IPS-20b (cell line): ENCODE measurements around the gene TMEM30A.

ENCODE experiments used
- H3K27ac ChIP-seq: one replicate; pipeline ENCODE4 v1.5.1; 2013; ENCODE audit warnings: low read length
- H3K27me3 ChIP-seq: 2 replicates; pipeline ENCODE4 v1.6.1; 2013; ENCODE audit warnings: mild to moderate bottlenecking, low read length, inconsistent platforms; ENCODE audit not compliant: insufficient read depth
- H3K36me3 ChIP-seq: 2 replicates; pipeline ENCODE4 v1.6.1; 2013; ENCODE audit warnings: low read depth, mild to moderate bottlenecking, inconsistent platforms, low read length, moderate library complexity; ENCODE audit not compliant: insufficient read depth
- H3K4me1 ChIP-seq: 2 replicates; pipeline ENCODE4 v1.6.1; 2013; ENCODE audit warnings: mild to moderate bottlenecking, control low read depth, inconsistent platforms, low read length, moderate library complexity; ENCODE audit not compliant: insufficient read depth
- H3K4me3 ChIP-seq: 2 replicates; pipeline ENCODE4 v1.5.1; 2013; ENCODE audit warnings: mild to moderate bottlenecking, low read length, inconsistent platforms
- H3K9ac ChIP-seq: 2 replicates; pipeline ENCODE4 v1.6.1; 2013; ENCODE audit warnings: low read depth, mild to moderate bottlenecking, inconsistent platforms, low read length, moderate library complexity
- H3K9me3 ChIP-seq: 2 replicates; pipeline ENCODE4 v1.6.1; 2013; ENCODE audit warnings: mild to moderate bottlenecking, low read depth, low read length, inconsistent platforms; ENCODE audit not compliant: insufficient read depth

TMEM30A gene

DNA sequence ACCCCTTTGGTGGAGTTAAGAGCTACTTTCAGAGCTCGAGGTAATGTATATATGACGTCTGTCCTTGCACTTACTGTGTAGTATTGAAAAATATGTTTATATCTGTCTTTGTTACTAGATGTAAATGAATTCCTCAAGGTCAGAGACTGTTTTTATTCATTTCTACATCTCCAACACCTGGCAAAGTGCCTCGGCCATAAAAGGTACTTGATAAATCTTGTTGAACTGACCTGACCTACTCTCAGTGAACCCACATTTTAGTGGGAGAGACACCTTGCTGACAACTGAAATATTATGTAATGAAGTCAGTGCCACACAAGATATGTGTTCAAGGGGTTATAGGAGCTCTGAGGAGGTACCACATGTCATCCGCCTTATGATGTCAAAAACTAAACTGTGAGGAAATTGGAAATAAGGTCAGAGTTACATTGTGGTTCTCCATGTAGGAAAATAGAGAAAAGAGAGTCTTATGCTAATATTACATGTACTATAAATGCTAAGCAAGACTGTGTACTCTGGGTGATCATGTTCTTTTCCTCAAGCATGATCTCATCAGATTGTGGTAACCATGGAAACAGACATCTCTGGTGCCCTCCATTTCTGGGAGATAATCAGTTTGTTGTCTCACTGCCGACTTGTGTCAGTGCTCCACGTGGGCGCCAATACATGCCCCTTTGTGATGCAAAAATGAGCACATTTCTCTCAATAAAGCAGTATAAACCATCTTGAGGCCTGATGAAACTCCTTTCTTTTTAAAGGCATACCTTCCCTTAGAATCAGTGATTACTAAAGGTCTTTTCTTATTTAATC is 5.7 kb upstream of the TMEM30A start:
- H3K4me1 ChIP-seq: peaks cover 19% of the 10 kb centered on the region; the same call in 1 of the 2 replicates
- peak overlapping the region; percentile 38; the same call in 1 of the 2 replicates for H3K9ac ChIP-seq
- no peaks in the 10 kb centered on the region for H3K9me3 ChIP-seq
- no peaks in the 10 kb centered on the region for H3K27me3 ChIP-seq
- H3K36me3 ChIP-seq: no peaks in the 10 kb centered on the region
- no peak overlapping the region for H3K27ac ChIP-seq
- H3K4me3 ChIP-seq: no peak overlapping the region; the same call in 1 of the 2 replicates

GRCh38 chr6:75288023-75288422 is 3.4 kb upstream of the TMEM30A start:
- Histone ChIP-seq H3K4me3 (no peak overlapping the region), H3K9me3 (no peaks in the 10 kb centered on the region), H3K4me1 (peaks cover 20% of the 10 kb centered on the region; the same call in 1 of the 2 replicates), H3K9ac (no peak overlapping the region), H3K27ac (no peak overlapping the region), H3K27me3 (no peaks in the 10 kb centered on the region), H3K36me3 (no peaks in the 10 kb centered on the region)

DNA sequence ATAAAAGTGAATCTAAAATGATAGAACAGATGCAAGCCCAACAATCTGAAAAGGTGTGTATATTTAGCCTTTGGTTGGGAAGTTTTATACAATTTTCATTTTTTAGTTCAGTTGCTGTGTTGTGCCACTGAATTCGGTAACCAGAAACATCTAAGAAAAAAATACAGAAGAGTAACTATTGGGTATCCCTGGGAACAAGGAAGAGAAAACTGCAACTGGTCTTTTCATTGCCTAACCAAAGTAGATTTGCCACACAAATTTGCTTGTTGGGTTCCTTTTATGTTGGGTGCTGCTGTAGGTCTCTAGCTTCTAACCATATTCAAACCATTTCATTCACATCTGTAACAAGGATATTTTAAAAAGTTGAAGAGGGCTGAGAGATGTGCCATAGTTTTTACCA is 2.8 kb upstream of the TMEM30A start:
- H3K27me3 ChIP-seq: no peaks in the 10 kb centered on the region
- H3K36me3 ChIP-seq: no peaks in the 10 kb centered on the region
- H3K4me1 ChIP-seq: peaks cover 20% of the 10 kb centered on the region; the same call in 1 of the 2 replicates
- H3K4me3 ChIP-seq: no peak overlapping the region
- H3K27ac ChIP-seq: no peak overlapping the region
- no peak overlapping the region for H3K9ac ChIP-seq
- H3K9me3 ChIP-seq: no peaks in the 10 kb centered on the region

DNA sequence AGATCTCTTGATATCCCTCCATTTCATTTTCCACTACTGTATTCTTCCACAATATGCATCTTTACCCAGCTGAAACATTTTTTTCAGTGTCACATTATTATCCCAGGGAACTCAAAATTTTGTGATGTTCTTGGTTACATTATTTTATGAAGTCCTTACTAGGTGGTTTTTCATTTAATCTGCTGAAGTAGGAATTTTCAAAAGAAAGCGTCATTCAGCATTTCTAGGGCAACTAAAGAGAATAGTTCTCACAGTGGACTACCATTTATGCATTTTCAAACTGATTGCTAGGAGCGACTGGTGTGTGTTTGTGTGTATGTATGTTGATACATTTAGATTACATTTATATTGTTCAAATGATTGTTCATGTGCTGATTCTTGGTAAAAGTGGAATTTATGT is 2.4 kb upstream of the TMEM30A start:
- H3K9ac ChIP-seq: no peak overlapping the region
- no peaks in the 10 kb centered on the region for H3K27me3 ChIP-seq
- no peak overlapping the region for H3K4me3 ChIP-seq
- no peaks in the 10 kb centered on the region for H3K36me3 ChIP-seq
- peaks cover 20% of the 10 kb centered on the region; the same call in 1 of the 2 replicates for H3K4me1 ChIP-seq
- no peak overlapping the region for H3K27ac ChIP-seq
- H3K9me3 ChIP-seq: no peaks in the 10 kb centered on the region

DNA sequence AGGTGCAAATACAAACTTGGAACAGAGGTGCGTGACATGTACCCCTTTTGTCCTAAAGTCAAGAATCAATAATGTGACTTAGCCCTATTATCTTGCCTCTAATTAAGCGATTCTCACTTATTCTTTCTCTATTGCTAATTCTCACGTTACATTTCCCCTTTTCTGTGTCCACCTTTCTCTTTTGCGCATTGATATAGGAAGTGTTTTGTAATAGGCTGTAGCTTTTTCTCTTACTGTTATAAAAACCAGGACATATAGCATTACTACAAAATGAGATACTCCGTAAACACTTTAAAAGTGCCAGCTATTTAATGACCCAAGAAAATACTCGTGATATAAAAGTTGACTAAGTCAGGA is 669 bp upstream of the TMEM30A start:
- Histone ChIP-seq H3K27ac (no peak overlapping the region), H3K27me3 (no peaks in the 10 kb centered on the region), H3K4me1 (peaks cover 20% of the 10 kb centered on the region; the same call in 1 of the 2 replicates), H3K9me3 (no peaks in the 10 kb centered on the region), H3K4me3 (peak overlapping the region; percentile 98), H3K36me3 (no peaks in the 10 kb centered on the region), H3K9ac (peak overlapping the region; percentile 80; the same call in 1 of the 2 replicates)

DNA sequence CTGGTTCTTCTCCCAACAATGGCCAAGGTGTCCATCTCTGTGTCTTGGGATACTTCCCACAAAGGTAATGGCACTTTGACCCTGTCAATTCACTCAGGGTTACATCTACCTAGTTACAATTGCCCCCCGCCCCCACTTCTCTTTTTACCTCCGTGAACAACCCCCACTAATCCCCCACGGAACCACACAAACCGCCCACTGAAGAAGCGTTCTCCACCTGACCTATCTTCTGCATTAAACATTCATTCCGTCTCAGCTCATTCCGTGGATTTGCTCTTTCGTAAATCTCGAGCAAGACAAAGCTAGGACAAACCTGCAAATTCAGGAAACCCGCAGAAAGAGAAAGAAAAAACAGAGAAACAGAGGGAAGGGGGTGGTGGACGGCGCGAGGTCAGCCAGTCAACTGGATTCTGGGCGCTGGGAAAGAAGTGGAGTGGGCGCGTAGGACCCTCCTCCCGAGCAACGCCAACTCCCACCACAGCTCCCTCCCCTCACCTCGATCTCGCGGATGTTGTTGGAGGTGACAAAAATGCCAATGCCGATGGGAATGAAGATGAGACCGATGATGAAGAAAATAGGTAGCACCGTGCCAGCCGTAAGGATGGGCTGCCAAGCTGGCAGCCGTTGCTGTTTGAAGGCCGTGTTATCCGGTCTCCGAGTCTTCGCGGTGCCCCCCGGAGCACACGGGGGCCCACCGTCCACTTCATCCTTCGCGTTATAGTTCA is 523 bp downstream of the TMEM30A start:
- H3K27me3 ChIP-seq: no peaks in the 10 kb centered on the region
- H3K4me3 ChIP-seq: peak overlapping the region; percentile 98
- H3K9ac ChIP-seq: peak overlapping the region; percentile 91
- no peaks in the 10 kb centered on the region for H3K36me3 ChIP-seq
- H3K27ac ChIP-seq: peak overlapping the region; percentile 13
- H3K9me3 ChIP-seq: no peaks in the 10 kb centered on the region
- H3K4me1 ChIP-seq: peaks cover 27% of the 10 kb centered on the region

- H3K27ac ChIP-seq: no peak overlapping the region
These were observed 1.9 kb downstream of the TMEM30A start for GRCh38 chr6:75282706-75283105.

DNA sequence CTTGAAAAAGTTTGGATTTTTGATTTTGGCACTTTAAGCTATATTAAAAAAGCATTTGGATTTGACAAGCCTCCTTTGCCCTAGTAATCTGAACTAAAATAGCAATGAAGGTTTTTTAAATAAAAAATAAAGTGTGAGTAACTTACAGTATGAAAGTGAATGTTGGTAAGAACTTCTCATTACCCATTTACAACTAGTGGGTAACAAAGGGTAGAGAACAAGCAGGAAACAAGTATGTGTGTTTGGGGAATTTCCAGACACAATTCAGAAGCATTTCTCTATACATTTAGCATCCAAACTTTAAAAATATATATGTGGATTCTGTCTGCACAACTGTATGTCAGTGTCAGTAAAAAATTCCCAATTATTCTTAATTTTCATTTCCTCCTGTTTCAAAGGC is 2.9 kb downstream of the TMEM30A start:
- Histone ChIP-seq H3K4me3 (peak overlapping the region; percentile 98), H3K36me3 (no peaks in the 10 kb centered on the region; the same call in 1 of the 2 replicates), H3K4me1 (peaks cover 31% of the 10 kb centered on the region), H3K9me3 (no peaks in the 10 kb centered on the region), H3K27ac (no peak overlapping the region), H3K27me3 (no peaks in the 10 kb centered on the region), H3K9ac (peak overlapping the region; percentile 23; the same call in 1 of the 2 replicates)

More at GRCh38 chr6:75282706-75283105, 1.9 kb downstream of the TMEM30A start:
- no peaks in the 10 kb centered on the region for H3K9me3 ChIP-seq
- H3K4me3 ChIP-seq: peak overlapping the region; percentile 98
- H3K4me1 ChIP-seq: peaks cover 31% of the 10 kb centered on the region
- H3K9ac ChIP-seq: peak overlapping the region; percentile 91
- H3K36me3 ChIP-seq: no peaks in the 10 kb centered on the region
- no peaks in the 10 kb centered on the region for H3K27me3 ChIP-seq

- Histone ChIP-seq H3K4me3 (0 out of 2 replicates have a peak overlapping the region, but pooled peaks have one; percentile 98), H3K4me1 (peaks cover 35% of the 10 kb centered on the region), H3K9ac (peak overlapping the region; percentile 32; the same call in 1 of the 2 replicates), H3K9me3 (no peaks in the 10 kb centered on the region), H3K27ac (no peak overlapping the region), H3K36me3 (no peaks in the 10 kb centered on the region; the same call in 1 of the 2 replicates), H3K27me3 (no peaks in the 10 kb centered on the region)
These were observed 4.3 kb downstream of the TMEM30A start for GRCh38 chr6:75280131-75280855.

DNA sequence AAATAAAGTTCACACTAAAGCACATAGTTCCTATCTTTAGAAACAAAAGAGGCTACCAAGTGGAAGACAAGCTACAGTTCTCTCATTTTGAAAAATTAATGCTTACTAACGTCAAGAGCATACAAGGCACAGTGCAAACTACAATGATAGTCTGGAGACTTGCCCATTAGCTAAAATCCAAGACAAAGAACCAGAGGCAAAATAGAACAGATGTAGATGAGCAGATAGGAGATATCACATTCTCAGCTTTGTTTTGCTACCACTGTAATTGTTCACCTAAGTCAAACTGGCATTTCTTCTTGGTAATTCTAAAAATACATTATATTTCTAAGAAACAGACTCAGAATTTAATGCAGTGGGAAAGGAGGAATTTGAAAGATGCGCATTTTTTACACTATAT is 5.2 kb downstream of the TMEM30A start:
- H3K4me1 ChIP-seq: peaks cover 34% of the 10 kb centered on the region
- H3K27me3 ChIP-seq: no peaks in the 10 kb centered on the region
- H3K9ac ChIP-seq: peak overlapping the region; percentile 43; the same call in 1 of the 2 replicates
- H3K27ac ChIP-seq: no peak overlapping the region
- H3K9me3 ChIP-seq: no peaks in the 10 kb centered on the region
- H3K36me3 ChIP-seq: no peaks in the 10 kb centered on the region; the same call in 1 of the 2 replicates
- 0 out of 2 replicates have a peak overlapping the region, but pooled peaks have one; percentile 6 for H3K4me3 ChIP-seq

DNA sequence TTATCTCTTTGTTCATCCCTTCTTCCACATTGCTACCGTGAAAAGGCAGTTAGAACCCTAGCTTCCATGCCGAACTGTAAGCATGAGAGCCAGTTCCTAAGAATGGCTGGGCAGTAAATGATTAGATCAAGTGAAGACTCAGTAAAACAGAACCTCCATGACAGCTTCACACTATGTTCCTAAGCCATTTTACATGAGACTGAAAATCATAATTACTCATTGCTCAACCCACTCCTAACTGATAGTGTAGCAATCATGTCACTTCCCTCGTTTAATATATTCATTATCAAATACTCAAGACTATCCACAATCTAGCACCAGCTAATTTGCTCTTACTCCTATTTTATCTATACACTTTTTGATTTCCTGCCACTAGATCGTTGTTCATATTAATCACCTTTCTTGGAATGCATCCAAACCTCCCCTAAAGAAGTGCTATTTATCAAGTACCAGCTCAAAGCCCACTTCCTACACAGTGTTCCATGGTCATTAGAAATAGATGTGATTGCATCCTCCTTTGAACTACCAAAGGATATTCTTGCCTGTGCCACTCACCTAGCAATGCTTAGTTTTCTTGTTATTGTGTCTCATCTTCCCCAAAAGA is 6.0 kb downstream of the TMEM30A start:
- Histone ChIP-seq H3K9me3 (no peaks in the 10 kb centered on the region), H3K9ac (no peak overlapping the region), H3K27me3 (no peaks in the 10 kb centered on the region), H3K4me3 (no peak overlapping the region), H3K4me1 (peaks cover 39% of the 10 kb centered on the region), H3K27ac (peak overlapping the region; percentile 16), H3K36me3 (peaks cover 3% of the 10 kb centered on the region; the same call in 1 of the 2 replicates)
